DOHH2 (cell line): Measurements from ENCODE around the gene COL8A2.

ENCODE experiments used
- EZH2phosphoT487 ChIP-seq: fragments of 200-600 bp; sonication (generic); IDR thresholded peaks from 2 replicates; pipeline ENCODE4 v1.6.1; 2017; ENCODE audit warnings: borderline replicate concordance, mild to moderate bottlenecking, antibody characterized with exemption, low read length, moderate library complexity, mixed read lengths
- TF ChIP-seq, protein P1 (sequence below): fragments of 200-600 bp; sonication (generic); IDR thresholded peaks from one replicate; pipeline ENCODE4 v1.5.1; 2014; ENCODE audit warnings: antibody characterized with exemption, mild to moderate bottlenecking, low read depth, low read length; ENCODE audit not compliant: poor library complexity, severe bottlenecking

DNA sequence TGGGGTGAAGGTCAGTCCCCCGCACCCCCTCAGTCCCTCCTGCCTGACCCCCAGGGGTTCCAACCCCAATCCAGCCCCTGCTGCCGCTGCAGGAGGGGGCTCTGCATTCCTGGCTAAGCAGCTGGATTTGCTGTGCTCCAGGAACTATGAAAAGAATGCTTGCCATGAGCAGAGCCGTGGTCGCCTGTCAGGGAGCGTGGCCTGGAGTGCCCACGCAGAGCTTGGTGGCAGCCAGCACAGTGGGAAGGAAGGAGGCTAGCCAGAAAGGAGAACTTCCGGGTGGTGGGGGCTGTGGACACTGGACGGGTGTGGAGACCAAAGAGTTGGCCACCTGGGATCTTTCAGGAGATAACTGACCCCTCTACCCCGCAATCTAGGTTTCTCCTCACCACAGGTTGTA is 5.6 kb downstream of the COL8A2 start:
- TF ChIP-seq, protein P1, sequence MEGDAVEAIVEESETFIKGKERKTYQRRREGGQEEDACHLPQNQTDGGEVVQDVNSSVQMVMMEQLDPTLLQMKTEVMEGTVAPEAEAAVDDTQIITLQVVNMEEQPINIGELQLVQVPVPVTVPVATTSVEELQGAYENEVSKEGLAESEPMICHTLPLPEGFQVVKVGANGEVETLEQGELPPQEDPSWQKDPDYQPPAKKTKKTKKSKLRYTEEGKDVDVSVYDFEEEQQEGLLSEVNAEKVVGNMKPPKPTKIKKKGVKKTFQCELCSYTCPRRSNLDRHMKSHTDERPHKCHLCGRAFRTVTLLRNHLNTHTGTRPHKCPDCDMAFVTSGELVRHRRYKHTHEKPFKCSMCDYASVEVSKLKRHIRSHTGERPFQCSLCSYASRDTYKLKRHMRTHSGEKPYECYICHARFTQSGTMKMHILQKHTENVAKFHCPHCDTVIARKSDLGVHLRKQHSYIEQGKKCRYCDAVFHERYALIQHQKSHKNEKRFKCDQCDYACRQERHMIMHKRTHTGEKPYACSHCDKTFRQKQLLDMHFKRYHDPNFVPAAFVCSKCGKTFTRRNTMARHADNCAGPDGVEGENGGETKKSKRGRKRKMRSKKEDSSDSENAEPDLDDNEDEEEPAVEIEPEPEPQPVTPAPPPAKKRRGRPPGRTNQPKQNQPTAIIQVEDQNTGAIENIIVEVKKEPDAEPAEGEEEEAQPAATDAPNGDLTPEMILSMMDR: no peak
- TF ChIP-seq EZH2phosphoT487: no peak
